GM21423 (cell line): ENCODE results near the gene SPIB.
A peak's percentile ranks its signal among the peaks of the same experiment; 100 is the strongest.

Experiments used
- ATAC-seq: cut with Tn5 transposase; IDR thresholded peaks from one replicate; pipeline ENCODE4 v1.9.1; 2021; ENCODE audit warnings: mild to moderate bottlenecking, moderate library complexity; ENCODE audit not compliant: unreplicated experiment

SPIB gene

GRCh38 chr19:50417111-50418081, 1.3 kb upstream of the SPIB start:
- ATAC-seq: no peak

GRCh38 chr19:50419022-50419579, 363 bp downstream of the SPIB start:
- ATAC-seq: no peak

- ATAC-seq: no peak
Observed at GRCh38 chr19:50419580-50420035, 870 bp downstream of the SPIB start.

GRCh38 chr19:50420127-50420526, 1.4 kb downstream of the SPIB start:
- ATAC-seq: no peak

GRCh38 chr19:50420808-50421207, 2.1 kb downstream of the SPIB start:
- no peak for ATAC-seq

GRCh38 chr19:50422397-50423278, 3.9 kb downstream of the SPIB start:
- ATAC-seq: no peak

- ATAC-seq: no peak
Observed at GRCh38 chr19:50423279-50424113, 4.8 kb downstream of the SPIB start.

- ATAC-seq: no peak
Observed at GRCh38 chr19:50425581-50425980, 6.8 kb downstream of the SPIB start.

GRCh38 chr19:50427318-50427925, 8.7 kb downstream of the SPIB start:
- ATAC-seq: no peak

- no peak for ATAC-seq
Observed at GRCh38 chr19:50427997-50428425, 9.3 kb downstream of the SPIB start.

GRCh38 chr19:50428772-50429463, 10.2 kb downstream of the SPIB start:
- ATAC-seq: no peak

- ATAC-seq: no peak
Observed at GRCh38 chr19:50430888-50431342, 12.2 kb downstream of the SPIB start.

- ATAC-seq: peak; percentile 58
Observed at GRCh38 chr19:50431343-50432220, 12.8 kb downstream of the SPIB start.

- no peak for ATAC-seq
Observed at GRCh38 chr19:50432221-50433028, 13.7 kb downstream of the SPIB start, which contains the start of gene MYBPC2. MYBPC2 (plus strand) TSS chr19:50432892; CDS start chr19:50432954, 62 bp downstream.

GRCh38 chr19:50433201-50434180, 14.8 kb downstream of the SPIB start:
- no peak for ATAC-seq

GRCh38 chr19:50434525-50434924, 15.8 kb downstream of the SPIB start:
- ATAC-seq: no peak
